ENCODE results near the gene MAPRE3.

MAPRE3 gene

GRCh38 chr2:27038631-27039339 is 68.3 kb downstream of the MAPRE3 start:
- FAIRE-seq (no peak), DNase-seq (ENCODE audit: low spot score) (no peak)

- no peak for FAIRE-seq
- no peak for DNase-seq (ENCODE audit: low spot score)
Observed at GRCh38 chr2:27039426-27039825, 69.0 kb downstream of the MAPRE3 start.

- DNase-seq (ENCODE audit: low spot score) (no peak), FAIRE-seq (no peak)
Observed at GRCh38 chr2:27039871-27040270, 69.4 kb downstream of the MAPRE3 start.

- FAIRE-seq: no peak
- no peak for DNase-seq (ENCODE audit: low spot score)
Observed at GRCh38 chr2:27040282-27040681, 69.8 kb downstream of the MAPRE3 start.

GRCh38 chr2:27041752-27042151 is 71.3 kb downstream of the MAPRE3 start:
- DNase-seq (ENCODE audit: low spot score): no peak
- no peak for FAIRE-seq

GRCh38 chr2:27042159-27042661 is 71.8 kb downstream of the MAPRE3 start:
- FAIRE-seq (no peak), DNase-seq (ENCODE audit: low spot score) (no peak)

- no peak for FAIRE-seq
- DNase-seq (ENCODE audit: low spot score): no peak
Observed at GRCh38 chr2:27042985-27043634, 72.7 kb downstream of the MAPRE3 start.

GRCh38 chr2:27049422-27050280 is 79.2 kb downstream of the MAPRE3 start:
- FAIRE-seq (no peak), DNase-seq (ENCODE audit: low spot score) (peak; percentile 61)

GRCh38 chr2:27050281-27050995 is 80.0 kb downstream of the MAPRE3 start:
- DNase-seq (ENCODE audit: low spot score) (peak; percentile 90), FAIRE-seq (peak; percentile 23)

- peak; percentile 100 for DNase-seq (ENCODE audit: low spot score)
- peak; percentile 37 for FAIRE-seq
Observed at GRCh38 chr2:27050996-27051901, 80.8 kb downstream of the MAPRE3 start, which contains the start of gene AGBL5. Gene AGBL5, plus strand, starts transcription at chr2:27051668. Its CDS starts 1,291 bp downstream, at chr2:27052959.

GRCh38 chr2:27051902-27052645 is 81.6 kb downstream of the MAPRE3 start:
- FAIRE-seq (no peak), DNase-seq (ENCODE audit: low spot score) (no peak)

GRCh38 chr2:27053321-27053720 is 82.9 kb downstream of the MAPRE3 start:
- DNase-seq (ENCODE audit: low spot score): no peak
- no peak for FAIRE-seq

- DNase-seq (ENCODE audit: low spot score) (no peak), FAIRE-seq (no peak)
Observed at GRCh38 chr2:27053776-27054175, 83.3 kb downstream of the MAPRE3 start.

GRCh38 chr2:27054721-27055120 is 84.3 kb downstream of the MAPRE3 start:
- FAIRE-seq (no peak), DNase-seq (ENCODE audit: low spot score) (no peak)

- DNase-seq (ENCODE audit: low spot score) (no peak), FAIRE-seq (no peak)
Observed at GRCh38 chr2:27057184-27057583, 86.7 kb downstream of the MAPRE3 start.

GRCh38 chr2:27058210-27058609 is 87.8 kb downstream of the MAPRE3 start:
- DNase-seq (ENCODE audit: low spot score): no peak
- peak; percentile 92 for FAIRE-seq

- DNase-seq (ENCODE audit: low spot score): no peak
- no peak for FAIRE-seq
Observed at GRCh38 chr2:27059141-27059820, 88.8 kb downstream of the MAPRE3 start.

GRCh38 chr2:27060323-27060722 is 89.9 kb downstream of the MAPRE3 start:
- FAIRE-seq (no peak), DNase-seq (ENCODE audit: low spot score) (no peak)

GRCh38 chr2:27065128-27065527 is 94.7 kb downstream of the MAPRE3 start:
- DNase-seq (ENCODE audit: low spot score): no peak
- no peak for FAIRE-seq
